Right renal pelvis (tissue), 4 donors: ENCODE results near the gene INPP5A. TPM values are rescaled to one million over a fixed set of nuclear protein-coding genes. Genes with fewer than 3 reads are reported as not detected.

Source experiments
- DNase-seq, 4 donors: peaks; one replicate each; pipeline ENCODE4 v3.0.0-alpha.2; 2013; ENCODE audit warnings: low read depth in 4 of 4, low spot score in 3 of 4, missing footprints in 1 of 4
- polyA plus RNA-seq, 4 donors: library from polyadenylated mRNA; unstranded; fragments of 120-200 nt; gene quantifications; one replicate each; pipeline ENCODE4 v1.2.1, GENCODE V29; 2013; ENCODE audit not compliant: insufficient read length in 4 of 4

INPP5A gene
- polyA plus RNA-seq, 4 donors, result 32.2 to 39.1 (median 36.2) TPM

GRCh38 chr10:132624061-132624846, 86.7 kb downstream of the INPP5A start:
- DNase-seq, result no peak

GRCh38 chr10:132624847-132625471, 87.4 kb downstream of the INPP5A start:
- DNase-seq, result no peak

DNA sequence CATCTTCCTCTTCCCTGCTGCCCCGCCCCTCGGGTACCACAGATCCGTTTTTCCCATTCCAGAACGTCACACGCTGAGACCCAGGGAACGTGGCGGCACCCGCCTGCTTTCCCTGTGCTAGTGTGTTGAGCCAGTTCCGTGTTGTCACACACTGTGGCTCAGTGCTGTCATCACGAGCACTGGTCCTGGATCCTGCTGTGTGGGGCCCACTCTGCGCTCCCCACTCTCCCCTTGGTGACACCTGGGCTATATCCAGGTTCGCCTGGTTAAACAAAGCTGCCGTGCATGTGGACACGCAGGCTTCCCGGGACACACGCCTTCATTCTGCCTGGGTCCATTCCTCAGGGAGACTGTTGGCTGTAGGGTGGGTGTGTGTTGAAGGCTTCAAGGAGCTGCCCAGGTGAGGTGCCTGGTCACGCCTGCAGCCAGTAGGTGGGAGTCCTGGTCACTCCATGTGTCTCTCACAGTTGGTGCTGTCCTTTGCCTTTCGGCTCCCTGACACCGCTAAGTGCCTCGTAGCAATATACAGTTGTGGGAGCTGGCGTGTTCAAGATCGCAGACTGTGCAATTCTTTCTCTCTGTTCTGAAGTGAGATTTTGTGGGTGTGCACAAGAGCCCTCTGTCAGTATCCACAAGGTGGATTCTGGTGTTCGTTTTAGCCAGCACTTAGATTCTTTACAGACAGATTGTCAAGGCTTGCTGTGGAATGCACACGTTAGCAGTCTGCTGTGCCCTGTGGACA, 88.6 kb downstream of the INPP5A start:
- no peak for DNase-seq

- no peak for DNase-seq
Observed at GRCh38 chr10:132626761-132627665, 89.4 kb downstream of the INPP5A start.

- no peak for DNase-seq
Observed at GRCh38 chr10:132627666-132628531, 90.3 kb downstream of the INPP5A start.

- no peak for DNase-seq
Observed at GRCh38 chr10:132628966-132629900, 91.6 kb downstream of the INPP5A start.

GRCh38 chr10:132630156-132630555, 92.6 kb downstream of the INPP5A start:
- no peak for DNase-seq

- no peak for DNase-seq
Observed at GRCh38 chr10:132630666-132631337, 93.2 kb downstream of the INPP5A start.

DNA sequence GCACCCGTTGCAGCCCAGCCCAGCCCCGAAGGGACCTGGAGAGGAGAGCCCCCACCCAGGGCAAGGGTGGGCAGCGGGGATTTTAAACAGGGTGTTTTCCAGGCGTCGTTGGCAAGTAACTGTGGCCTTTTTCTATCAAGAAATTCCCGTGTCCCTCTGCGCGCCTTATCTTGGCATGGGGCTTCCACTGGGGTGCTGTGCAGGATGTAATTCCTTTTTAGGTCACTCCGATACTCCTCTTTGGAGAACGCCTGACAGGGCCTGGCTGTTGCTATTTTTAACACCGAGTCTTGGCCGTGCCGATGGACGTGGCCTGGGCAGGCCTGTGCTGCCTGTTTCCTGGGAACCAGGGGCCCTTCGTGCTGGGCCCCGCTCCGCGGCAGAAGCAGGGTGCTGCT, 93.8 kb downstream of the INPP5A start:
- DNase-seq, result no peak

DNA sequence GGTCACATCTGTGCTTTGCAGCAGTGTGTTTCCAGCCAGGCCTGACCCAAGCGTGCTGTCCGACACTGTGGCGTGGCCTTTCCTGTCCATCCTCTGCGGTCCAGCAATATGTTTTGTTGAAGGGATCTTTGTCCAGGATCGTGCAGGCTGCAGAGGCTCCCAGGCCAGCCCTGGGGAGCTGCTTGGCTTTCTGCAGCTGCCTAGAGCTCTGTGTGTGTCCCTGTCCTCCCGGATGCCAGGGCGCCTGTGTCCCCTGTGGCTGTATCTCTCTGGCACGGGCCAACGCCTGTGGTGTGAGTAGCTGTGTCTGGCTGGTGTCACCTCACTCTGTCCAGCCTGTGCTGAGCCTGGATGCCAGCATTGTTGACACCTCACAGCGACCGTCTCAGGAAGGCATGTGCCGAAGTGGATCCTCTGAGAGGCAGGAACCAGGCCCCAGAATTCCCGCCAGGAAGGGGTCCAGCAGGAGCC, 94.5 kb downstream of the INPP5A start:
- DNase-seq, result no peak

GRCh38 chr10:132632851-132633684, 95.5 kb downstream of the INPP5A start:
- no peak for DNase-seq

- DNase-seq, result no peak
Observed at GRCh38 chr10:132634241-132634946, 96.8 kb downstream of the INPP5A start.

DNA sequence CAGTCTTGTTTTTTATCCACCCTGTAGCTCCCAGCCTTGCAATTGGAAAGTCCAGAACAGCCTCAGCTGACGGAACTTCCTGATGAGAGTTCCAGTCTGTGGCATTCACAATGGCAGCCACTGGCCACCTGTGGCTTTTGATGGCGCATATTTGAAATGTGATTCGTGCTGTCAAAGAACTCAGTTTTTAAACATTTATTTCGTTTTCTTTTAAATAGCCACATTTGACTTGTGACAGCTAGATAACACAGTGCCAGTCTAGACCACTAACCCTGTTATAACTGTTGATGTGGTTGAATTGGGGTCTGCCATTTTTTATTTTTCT, 97.3 kb downstream of the INPP5A start:
- DNase-seq, result no peak

- no peak for DNase-seq
Observed at GRCh38 chr10:132636358-132636757, 98.8 kb downstream of the INPP5A start.

- peak; percentile 44 to 76 (median 52) for DNase-seq
Observed at GRCh38 chr10:132637477-132638129, 100.0 kb downstream of the INPP5A start.

- no peak for DNase-seq
Observed at GRCh38 chr10:132638130-132638515, 100.5 kb downstream of the INPP5A start.
